IMR-90 (cell line): ENCODE measurements around the gene CBFA2T3. TPM values are rescaled to one million over a fixed set of nuclear protein-coding genes. Genes with fewer than 3 reads are reported as not detected.
"Not testable (repeated sequence)": the region's sequence is repeated elsewhere in the genome, so short reads cannot be mapped to it uniquely, and the experiment has no call there.

Experiments used
- ATAC-seq: fragments of 200-7000 bp; cut with Tn5 transposase; 2 replicates; pipeline ENCODE4 v1.9.1; 2020; ENCODE audit warnings: low read depth, mild to moderate bottlenecking, moderate library complexity
- BruUV-seq: library from RNA; stranded (reverse); fragments of 400-500 nt; replicated peaks from 2 replicates; lab custom pipeline; 2021; lab: Mats Ljungman, UMichigan
- CTCF ChIA-PET: fragments of 300-600 bp; formaldehyde crosslinking; extraction: SDS; loops from one replicate; lab custom pipeline; 2021; ENCODE audit warnings: antibody characterized with exemption; lab: Yijun Ruan, JAX
- POLR2A ChIA-PET: fragments of 300-600 bp; sonication (Branson Sonifier 250); formaldehyde crosslinking; loops from one replicate; lab custom pipeline; 2022; ENCODE audit warnings: antibody characterized with exemption; ENCODE audit not compliant: unreplicated experiment; lab: Charles Lee
- DNase-seq: peaks from one replicate; pipeline ENCODE4 v3.0.0; 2013
- H2AFZ ChIP-seq: replicated peaks from 2 replicates; pipeline ENCODE3; 2013; ENCODE audit warnings: low read length, mild to moderate bottlenecking; ENCODE audit not compliant: poor library complexity
- H2AK5ac ChIP-seq: 2 replicates; pipeline ENCODE4 v1.6.1; 2013; ENCODE audit warnings: low read depth, low read length, inconsistent platforms
- H2AK9ac ChIP-seq: replicated peaks from 2 replicates; pipeline ENCODE3; 2013; ENCODE audit warnings: mild to moderate bottlenecking, low read depth, low read length, moderate library complexity; ENCODE audit not compliant: poor library complexity
- H2BK120ac ChIP-seq: 2 replicates; pipeline ENCODE4 v1.6.1; 2013; ENCODE audit warnings: low read depth, low read length, inconsistent platforms
- H2BK15ac ChIP-seq: 3 replicates; pipeline ENCODE4 v1.6.1; 2013; ENCODE audit warnings: low read depth, low read length, inconsistent platforms
- H2BK20ac ChIP-seq: 2 replicates; pipeline ENCODE4 v1.6.1; 2013; ENCODE audit warnings: low read depth, mild to moderate bottlenecking, inconsistent platforms, low read length, moderate library complexity
- H2BK5ac ChIP-seq: 2 replicates; pipeline ENCODE4 v1.6.1; 2013; ENCODE audit warnings: mild to moderate bottlenecking, low read depth, low read length, inconsistent platforms; ENCODE audit not compliant: poor library complexity, severe bottlenecking
- H3K14ac ChIP-seq: replicated peaks from 2 replicates; pipeline ENCODE4 v1.6.1; 2013; ENCODE audit warnings: low read depth, low read length, inconsistent platforms
- H3K18ac ChIP-seq: 2 replicates; pipeline ENCODE4 v1.6.1; 2013; ENCODE audit warnings: low read depth, low read length, control low read depth
- H3K23ac ChIP-seq: 2 replicates; pipeline ENCODE4 v1.6.1; 2013; ENCODE audit warnings: low read depth, low read length, inconsistent platforms
- H3K27ac ChIP-seq: 2 replicates; pipeline ENCODE4 v1.5.1; 2013; ENCODE audit warnings: mild to moderate bottlenecking, control low read depth, low read length; ENCODE audit not compliant: insufficient read depth
- H3K27me3 ChIP-seq: 2 replicates; pipeline ENCODE4 v1.6.1; 2013; ENCODE audit warnings: low read length; ENCODE audit not compliant: control insufficient read depth, insufficient read depth
- H3K36me3 ChIP-seq: 2 replicates; pipeline ENCODE4 v1.6.1; 2013; ENCODE audit warnings: low read length, mixed read lengths; ENCODE audit not compliant: control insufficient read depth, insufficient read depth
- H3K4ac ChIP-seq: 2 replicates; pipeline ENCODE4 v1.6.1; 2013; ENCODE audit warnings: low read depth, low read length, inconsistent platforms
- H3K4me1 ChIP-seq: 2 replicates; pipeline ENCODE4 v1.6.1; 2013; ENCODE audit warnings: low read length, mixed read lengths; ENCODE audit not compliant: control insufficient read depth, insufficient read depth
- H3K4me2 ChIP-seq: 2 replicates; pipeline ENCODE4 v1.6.1; 2013; ENCODE audit warnings: low read depth, mild to moderate bottlenecking, control low read depth, low read length, moderate library complexity
- H3K4me3 ChIP-seq: 2 replicates; pipeline ENCODE4 v1.5.1; 2013; ENCODE audit warnings: low read depth, mild to moderate bottlenecking, control low read depth, low read length, moderate library complexity; ENCODE audit not compliant: insufficient read depth
- H3K56ac ChIP-seq: 2 replicates; pipeline ENCODE4 v1.6.1; 2013; ENCODE audit warnings: low read length, inconsistent platforms; ENCODE audit not compliant: insufficient read depth; ENCODE audit errors: extremely low read depth
- H3K79me1 ChIP-seq, 2 experiments: 2 replicates each; pipeline ENCODE4 v1.6.1; 2013; ENCODE audit warnings: low read length in 2 of 2, inconsistent platforms in 1 of 2, low read depth in 1 of 2
- H3K9ac ChIP-seq: 2 replicates; pipeline ENCODE4 v1.6.1; 2013; ENCODE audit warnings: low read depth, low read length, control low read depth
- H3K9me1 ChIP-seq: 2 replicates; pipeline ENCODE4 v1.6.1; 2013; ENCODE audit warnings: low read length, inconsistent platforms; ENCODE audit not compliant: insufficient read depth
- H3K9me3 ChIP-seq: 2 replicates; pipeline ENCODE4 v1.6.1; 2013; ENCODE audit warnings: low read length; ENCODE audit not compliant: control insufficient read depth, insufficient read depth
- H4K20me1 ChIP-seq: 2 replicates; pipeline ENCODE4 v1.6.1; 2013; ENCODE audit warnings: low read length, inconsistent platforms; ENCODE audit not compliant: insufficient read depth
- H4K5ac ChIP-seq: 2 replicates; pipeline ENCODE4 v1.6.1; 2013; ENCODE audit warnings: mild to moderate bottlenecking, low read depth, low read length, control low read depth
- H4K8ac ChIP-seq, 2 experiments: 2 replicates each; pipeline ENCODE4 v1.6.1; 2013; ENCODE audit warnings: low read depth in 2 of 2, low read length in 2 of 2, control low read depth in 1 of 2, inconsistent platforms in 1 of 2
- H4K91ac ChIP-seq: 2 replicates; pipeline ENCODE4 v1.6.1; 2013; ENCODE audit warnings: low read depth, low read length, inconsistent platforms; ENCODE audit not compliant: insufficient read depth
- BHLHE40 ChIP-seq: fragments of 150-350 bp; IDR thresholded peaks from 2 replicates; pipeline ENCODE4 v1.6.1; 2016; ENCODE audit warnings: mild to moderate bottlenecking, low read depth, low read length
- CEBPB ChIP-seq: IDR thresholded peaks from 2 replicates; pipeline ENCODE4 v1.6.1; 2012; ENCODE audit warnings: low read depth, low read length, improper control_type of control experiment
- CHD1 ChIP-seq: IDR thresholded peaks from 2 replicates; pipeline ENCODE4 v1.6.1; 2012; ENCODE audit warnings: low read depth, low read length, improper control_type of control experiment
- MAFK ChIP-seq: IDR thresholded peaks from 2 replicates; pipeline ENCODE4 v1.6.1; 2012; ENCODE audit warnings: low read depth, low read length, improper control_type of control experiment
- MXI1 ChIP-seq: IDR thresholded peaks from 2 replicates; pipeline ENCODE4 v1.6.1; 2012; ENCODE audit warnings: low read depth, mild to moderate bottlenecking, low read length, moderate library complexity, borderline replicate concordance
- NFE2L2 ChIP-seq: fragments of 150-350 bp; IDR thresholded peaks from 2 replicates; pipeline ENCODE4 v1.6.1; 2016; ENCODE audit warnings: low read depth, mild to moderate bottlenecking, low read length
- POLR2A ChIP-seq: IDR thresholded peaks from 2 replicates; pipeline ENCODE4 v1.6.1; 2012; ENCODE audit warnings: mild to moderate bottlenecking, low read depth, low read length
- RAD21 ChIP-seq: IDR thresholded peaks from 2 replicates; pipeline ENCODE4 v1.6.1; 2012; ENCODE audit warnings: low read length, improper control_type of control experiment
- RCOR1 ChIP-seq: IDR thresholded peaks from 2 replicates; pipeline ENCODE4 v1.6.1; 2012; ENCODE audit warnings: mild to moderate bottlenecking, low read length, improper control_type of control experiment; ENCODE audit not compliant: insufficient replicate concordance
- RFX5 ChIP-seq: IDR thresholded peaks from 2 replicates; pipeline ENCODE4 v1.8.0; 2012; ENCODE audit warnings: low read depth, mild to moderate bottlenecking, low read length, moderate library complexity
- WGBS, 2 experiments: methylation state at CpG; one replicate each; pipeline versions ENCODE4 v1.1.5 to v1.1.7; 2013; ENCODE audit warnings: missing lambda C conversion rate in 2 of 2; ENCODE audit not compliant: insufficient read length in 1 of 2; ENCODE audit errors: extremely low coverage in 2 of 2; 5-methylcytosine and 5-hydroxymethylcytosine counted together
- dilution Hi-C: fragments of 300-500 bp; cut with HindIII; formaldehyde crosslinking; loops from one replicate; pipeline ENCODE4 v1.14.3; 2018; ENCODE audit warnings: low sequenced_read_pairs; ENCODE audit not compliant: unreplicated experiment
- in situ Hi-C: fragments of 300-500 bp; cut with MboI; formaldehyde crosslinking; loops from 3 replicates; pipeline ENCODE4 v1.14.3; 2019; ENCODE audit warnings: low sequenced_read_pairs, inconsistent platforms, mixed read lengths
- intact Hi-C: fragments of 100-400 bp; cut with micrococcal nuclease; formaldehyde crosslinking; loops from 2 replicates; pipeline ENCODE4 v1.10.0; 2022
- polyA plus RNA-seq, 3 experiments: library from polyadenylated mRNA; depleted of rRNA; stranded (reverse); fragments of >200 nt; gene quantifications; 2 replicates each; pipeline ENCODE4 v1.2.3, GENCODE V29; 2012; ENCODE audit warnings: low replicate concordance in 1 of 3
- total RNA-seq: library from RNA; depleted of rRNA; stranded (reverse); fragments of >200 nt; gene quantifications from 2 replicates; pipeline ENCODE4 v1.2.3, GENCODE V29; 2012
- TF ChIP-seq, protein P1 (sequence below): fragments of 150-350 bp; IDR thresholded peaks from 2 replicates; pipeline ENCODE4 v1.6.1; 2017; ENCODE audit warnings: mild to moderate bottlenecking, antibody characterized with exemption, low read length, low read depth

CBFA2T3 gene
- total and polyA plus RNA-seq, 2 of the 4 experiments (the other 2 are of a cell fraction), result not detected

DNA sequence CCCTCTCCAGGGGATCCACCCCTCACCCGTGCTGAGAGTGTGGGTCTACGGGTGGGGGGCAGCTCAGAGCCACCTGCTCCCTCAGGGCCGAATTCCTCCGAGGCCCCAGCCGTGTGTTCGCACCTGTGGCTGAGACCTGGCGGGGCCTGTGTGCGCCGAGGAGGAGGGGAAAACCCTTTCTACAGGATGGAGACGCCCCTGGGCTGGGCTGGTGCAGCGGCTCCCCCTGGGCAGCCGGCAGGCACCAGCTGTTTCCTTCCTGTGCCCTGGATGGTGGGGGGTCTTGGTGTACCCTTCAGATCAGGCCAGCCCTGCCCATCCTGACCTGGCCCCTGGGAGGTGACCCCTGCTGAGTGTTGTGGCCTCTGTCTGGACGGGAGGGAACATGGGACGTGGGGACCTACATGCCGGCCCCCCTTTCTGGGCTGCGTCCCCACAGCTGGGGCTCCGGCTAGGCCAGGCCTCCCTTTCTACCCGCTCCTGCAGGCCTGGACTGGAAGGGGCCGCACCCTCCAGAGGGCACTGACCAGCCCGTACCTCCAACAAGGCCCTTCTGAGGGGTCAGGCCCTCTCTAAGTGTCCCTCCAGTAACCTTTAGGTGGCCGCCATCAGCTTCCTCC, 82.2 kb downstream of the CBFA2T3 start:
- Histone ChIP-seq H3K9me3 (peaks cover 2% of the 10 kb centered on the region; the same call in 1 of the 2 replicates), H3K79me1 (no peaks in the 10 kb centered on the region), H2AK5ac (no peak overlapping the region), H3K4me1 (no peaks in the 10 kb centered on the region), H2AK9ac (no peak overlapping the region), H3K4ac (no peak overlapping the region), H3K4me3 (no peak overlapping the region), H2BK120ac (no peak overlapping the region), H4K8ac (no peak overlapping the region), H3K56ac (no peak overlapping the region), H3K14ac (no peak overlapping the region), H3K4me2 (no peak overlapping the region), H3K27ac (no peak overlapping the region), H3K23ac (no peak overlapping the region), H3K36me3 (no peaks in the 10 kb centered on the region), H2BK5ac (no peak overlapping the region), H4K20me1 (no peaks in the 10 kb centered on the region), H4K5ac (no peak overlapping the region), H3K27me3 (peaks cover 8% of the 10 kb centered on the region; the same call in 1 of the 2 replicates), H3K18ac (no peak overlapping the region), H2BK15ac (no peak overlapping the region), H4K91ac (no peak overlapping the region), H2BK20ac (no peak overlapping the region), H3K9me1 (no peaks in the 10 kb centered on the region), H3K9ac (no peak overlapping the region), H2AFZ (no peak overlapping the region)
- DNase-seq, result no peak
- POLR2A ChIA-PET, result no interaction called here
- CTCF ChIA-PET, result no interaction called here
- no peak for ATAC-seq
- intact Hi-C loops (no loop called here), dilution Hi-C loops (no loop called here), in situ Hi-C loops (no loop called here)
- BruUV-seq, result no TSS peak
- no peak for TF ChIP-seq MAFK
- TF ChIP-seq MXI1, result no peak
- TF ChIP-seq, protein P1, sequence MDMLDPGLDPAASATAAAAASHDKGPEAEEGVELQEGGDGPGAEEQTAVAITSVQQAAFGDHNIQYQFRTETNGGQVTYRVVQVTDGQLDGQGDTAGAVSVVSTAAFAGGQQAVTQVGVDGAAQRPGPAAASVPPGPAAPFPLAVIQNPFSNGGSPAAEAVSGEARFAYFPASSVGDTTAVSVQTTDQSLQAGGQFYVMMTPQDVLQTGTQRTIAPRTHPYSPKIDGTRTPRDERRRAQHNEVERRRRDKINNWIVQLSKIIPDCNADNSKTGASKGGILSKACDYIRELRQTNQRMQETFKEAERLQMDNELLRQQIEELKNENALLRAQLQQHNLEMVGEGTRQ, result no peak
- TF ChIP-seq CEBPB, result no peak
- TF ChIP-seq POLR2A, result no peak
- no peak for TF ChIP-seq RAD21
- no peak for TF ChIP-seq CHD1
- no peak for TF ChIP-seq NFE2L2
- TF ChIP-seq RFX5, result no peak
- no peak for TF ChIP-seq BHLHE40
- TF ChIP-seq RCOR1, result no peak
- 80% methylated on average over 9 of the region's 21 CpGs; no CpG with 5 or more reads in 1 of the 2 experiments for WGBS, 2 experiments

DNA sequence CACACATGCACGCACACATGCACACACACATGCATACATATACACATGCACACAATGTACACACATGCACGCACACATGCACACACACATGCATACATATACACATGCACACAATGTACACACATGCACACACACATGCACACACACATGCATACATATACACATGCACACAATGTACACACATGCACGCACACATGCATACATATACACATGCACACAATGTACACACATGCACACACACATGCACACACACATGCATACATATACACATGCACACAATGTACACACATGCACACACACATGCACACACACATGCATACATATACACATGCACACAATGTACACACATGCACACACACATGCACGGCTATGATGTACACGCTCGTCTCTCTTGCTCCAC, 82.7 kb downstream of the CBFA2T3 start:
- H2BK20ac ChIP-seq, H2BK5ac ChIP-seq, H2AFZ ChIP-seq, H4K20me1 ChIP-seq, BruUV-seq, H2BK120ac ChIP-seq, POLR2A ChIA-PET, CTCF ChIA-PET, H3K14ac ChIP-seq, H3K9ac ChIP-seq, H3K36me3 ChIP-seq, H3K4me1 ChIP-seq, H4K91ac ChIP-seq, H3K56ac ChIP-seq, H3K27ac ChIP-seq, intact Hi-C loops, H3K79me1 ChIP-seq, H3K9me3 ChIP-seq, H2AK9ac ChIP-seq, H3K4ac ChIP-seq, H4K5ac ChIP-seq, H3K18ac ChIP-seq, ATAC-seq, H3K27me3 ChIP-seq, in situ Hi-C loops, H3K9me1 ChIP-seq, DNase-seq, H2AK5ac ChIP-seq, H2BK15ac ChIP-seq, H4K8ac ChIP-seq, H3K4me2 ChIP-seq, H3K23ac ChIP-seq, H3K4me3 ChIP-seq, dilution Hi-C loops: not testable (repeated sequence)
- no CpG with 5 or more reads among the region's 6 CpGs for WGBS, 2 experiments
